Amygdala (tissue), 56 donors: ENCODE measurements around the gene LRRC42.
"Not testable (repeated sequence)": the region's sequence is repeated elsewhere in the genome, so short reads cannot be mapped to it uniquely, and the experiment has no call there.

Experiments used
- DNase-seq, 56 donors: peaks; one replicate each; lab custom pipeline; 2025; lab: John Stamatoyannopoulos, UW

Gene LRRC42

GRCh38 chr1:54002544-54003248, 56.5 kb downstream of the LRRC42 start:
- no peak for DNase-seq

GRCh38 chr1:54003249-54003646, 57.1 kb downstream of the LRRC42 start:
- no peak for DNase-seq

- not testable (repeated sequence) for DNase-seq
Observed at GRCh38 chr1:54003750-54004480, 57.8 kb downstream of the LRRC42 start.

GRCh38 chr1:54004481-54005049, 58.4 kb downstream of the LRRC42 start:
- DNase-seq, result no peak

- DNase-seq, result no peak
Observed at GRCh38 chr1:54006508-54006907, 60.4 kb downstream of the LRRC42 start.

- DNase-seq, result no peak
Observed at GRCh38 chr1:54007613-54008012, 61.5 kb downstream of the LRRC42 start.

- no peak for DNase-seq
Observed at GRCh38 chr1:54008876-54009275, 62.7 kb downstream of the LRRC42 start.

- no peak for DNase-seq
Observed at GRCh38 chr1:54009406-54009805, 63.3 kb downstream of the LRRC42 start.

- no peak for DNase-seq
Observed at GRCh38 chr1:54010415-54011117, 64.4 kb downstream of the LRRC42 start.

- no peak for DNase-seq
Observed at GRCh38 chr1:54011316-54012007, 65.3 kb downstream of the LRRC42 start.

GRCh38 chr1:54012008-54012325, 65.8 kb downstream of the LRRC42 start:
- no peak for DNase-seq

- DNase-seq, result no peak
Observed at GRCh38 chr1:54012863-54013262, 66.7 kb downstream of the LRRC42 start.

- DNase-seq, result no peak
Observed at GRCh38 chr1:54013393-54014008, 67.4 kb downstream of the LRRC42 start.

- no peak for DNase-seq
Observed at GRCh38 chr1:54014009-54014629, 68.0 kb downstream of the LRRC42 start.

GRCh38 chr1:54016343-54017282, 70.5 kb downstream of the LRRC42 start:
- no peak for DNase-seq
